ENCODE results near the gene EFCAB8.

DNA sequence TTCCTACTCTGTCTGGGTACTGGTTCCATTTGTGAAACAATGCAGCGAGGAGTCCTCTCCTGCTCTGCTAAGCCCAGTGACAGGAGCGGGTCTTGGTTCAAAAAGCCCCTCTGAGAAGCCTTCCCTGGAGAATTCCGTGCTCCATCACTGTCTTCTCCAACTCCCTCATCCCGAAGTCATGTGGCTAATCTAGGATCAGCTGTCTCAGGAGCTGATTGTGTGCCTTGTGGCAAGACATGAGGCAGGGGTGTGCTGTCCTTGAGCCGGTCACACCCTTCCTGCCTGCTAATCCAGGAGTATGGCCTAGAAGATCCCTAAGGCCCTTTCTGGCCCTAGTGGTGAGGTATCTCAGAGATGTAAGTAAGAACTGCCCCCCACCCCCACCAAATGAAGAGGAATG lies 72.0 kb downstream of the EFCAB8 start:
- no peak for TF ChIP-seq POU2F2 (IDR thresholded peaks at IDR 0.05; ENCODE audit: low read depth, low read length)
- TF ChIP-seq POLR2A (IDR thresholded peaks at IDR 0.05; ENCODE audit: low read depth, low read length), result no peak
- TF ChIP-seq POLR2AphosphoS5 (IDR thresholded peaks at IDR 0.05; ENCODE audit: low read depth, low read length), result no peak
- TF ChIP-seq TAF1 (IDR thresholded peaks at IDR 0.05; ENCODE audit: low read depth, low read length), result no peak
- TF ChIP-seq PAX5 (IDR thresholded peaks at IDR 0.05; ENCODE audit: insufficient read depth, low read length, severe bottlenecking), result no peak
- TF ChIP-seq SPI1 (IDR thresholded peaks at IDR 0.05; ENCODE audit: low read depth, low read length), result no peak

Measured in GM12891 (cell line).